HepG2 (cell line): ENCODE data around the gene ZDHHC7. TPM values are rescaled to one million over a fixed set of nuclear protein-coding genes. Genes with fewer than 3 reads are reported as not detected.

ENCODE experiments used
- BATF2 ChIP-seq: sonication (generic); formaldehyde crosslinking; IDR thresholded peaks from 2 replicates; pipeline ENCODE4 v1.8.0; 2022; ENCODE audit warnings: mild to moderate bottlenecking, missing genetic modification reagents, moderate library complexity
- CC2D1A ChIP-seq: sonication (generic); formaldehyde crosslinking; IDR thresholded peaks from 2 replicates; pipeline ENCODE4 v1.8.1; 2023; ENCODE audit warnings: mild to moderate bottlenecking, missing genetic modification reagents
- CERS6 ChIP-seq: sonication (generic); formaldehyde crosslinking; IDR thresholded peaks from 2 replicates; pipeline ENCODE4 v1.5.0; 2020; ENCODE audit warnings: missing genetic modification reagents
- HIVEP1 ChIP-seq: sonication (generic); formaldehyde crosslinking; IDR thresholded peaks from 2 replicates; pipeline ENCODE4 v1.4.0; 2020; ENCODE audit warnings: mild to moderate bottlenecking, missing genetic modification reagents
- ISX ChIP-seq: sonication (generic); formaldehyde crosslinking; conservative IDR thresholded peaks from 2 replicates; pipeline ENCODE4 v1.5.0; 2020; ENCODE audit warnings: missing genetic modification reagents
- KAT7 ChIP-seq: IDR thresholded peaks from 2 replicates; pipeline ENCODE4 v1.6.1; 2018; ENCODE audit warnings: borderline replicate concordance, missing compliant biosample characterization
- KMT2B ChIP-seq: IDR thresholded peaks from 2 replicates; pipeline ENCODE4 v1.6.1; 2016; ENCODE audit warnings: missing genetic modification reagents, missing compliant biosample characterization
- MAFF ChIP-seq: IDR thresholded peaks from 2 replicates; pipeline ENCODE4 v1.6.1; 2011; ENCODE audit warnings: low read depth, low read length, improper control_type of control experiment
- MBNL3 ChIP-seq: fragments of 250-450 bp; sonication (Bioruptor Pico); conservative IDR thresholded peaks from 2 replicates; pipeline ENCODE4 v1.8.0; 2022; ENCODE audit warnings: mild to moderate bottlenecking, inconsistent platforms
- MEIS2 ChIP-seq: sonication (generic); formaldehyde crosslinking; IDR thresholded peaks from 2 replicates; pipeline ENCODE4 v1.9.0; 2021; ENCODE audit warnings: mild to moderate bottlenecking, missing genetic modification reagents
- MIER2 ChIP-seq: IDR thresholded peaks from 2 replicates; pipeline ENCODE4 v1.6.1; 2016; ENCODE audit warnings: missing biosample characterization, missing genetic modification reagents
- NFYC ChIP-seq: IDR thresholded peaks from 2 replicates; pipeline ENCODE4 v1.6.1; 2016; ENCODE audit warnings: missing genetic modification reagents, missing compliant biosample characterization
- ZBTB37 ChIP-seq: sonication (generic); formaldehyde crosslinking; IDR thresholded peaks from 2 replicates; pipeline ENCODE4 v1.4.0; 2020; ENCODE audit warnings: mild to moderate bottlenecking, missing genetic modification reagents
- ZMYM2 ChIP-seq: sonication (generic); formaldehyde crosslinking; IDR thresholded peaks from 2 replicates; pipeline ENCODE4 v1.8.0; 2022; ENCODE audit warnings: mild to moderate bottlenecking, missing genetic modification reagents
- ZNF160 ChIP-seq: sonication (generic); formaldehyde crosslinking; IDR thresholded peaks from 2 replicates; pipeline ENCODE4 v1.8.0; 2022; ENCODE audit warnings: mild to moderate bottlenecking, inconsistent platforms, missing genetic modification reagents
- ZNF256 ChIP-seq: sonication (generic); formaldehyde crosslinking; conservative IDR thresholded peaks from 2 replicates; pipeline ENCODE4 v1.4.0; 2020; ENCODE audit warnings: missing genetic modification reagents
- ZNF317 ChIP-seq: sonication (generic); formaldehyde crosslinking; IDR thresholded peaks from 2 replicates; pipeline ENCODE4 v1.5.0; 2020; ENCODE audit warnings: mild to moderate bottlenecking, missing genetic modification reagents
- ZNF432 ChIP-seq: sonication (generic); formaldehyde crosslinking; IDR thresholded peaks from 2 replicates; pipeline ENCODE4 v1.5.0; 2020; ENCODE audit warnings: missing genetic modification reagents, mild to moderate bottlenecking, borderline replicate concordance
- ZNF549 ChIP-seq: sonication (generic); formaldehyde crosslinking; IDR thresholded peaks from 2 replicates; pipeline ENCODE4 v1.5.0; 2020; ENCODE audit warnings: missing genetic modification reagents
- ZNF567 ChIP-seq: sonication (generic); formaldehyde crosslinking; IDR thresholded peaks from 2 replicates; pipeline ENCODE4 v1.8.1; 2023; ENCODE audit warnings: mild to moderate bottlenecking, missing genetic modification reagents, borderline replicate concordance
- ZNF614 ChIP-seq: IDR thresholded peaks from 2 replicates; pipeline ENCODE4 v1.6.1; 2018; ENCODE audit warnings: missing biosample characterization, missing genetic modification reagents, inconsistent platforms, borderline replicate concordance
- ZNF615 ChIP-seq: sonication (generic); formaldehyde crosslinking; IDR thresholded peaks from 2 replicates; pipeline ENCODE4 v1.5.0; 2020; ENCODE audit warnings: mild to moderate bottlenecking, missing genetic modification reagents, borderline replicate concordance
- ZNF770 ChIP-seq: sonication (generic); formaldehyde crosslinking; IDR thresholded peaks from 2 replicates; pipeline ENCODE4 v1.5.0; 2020; ENCODE audit warnings: mild to moderate bottlenecking, missing genetic modification reagents
- polyA plus RNA-seq, 8 experiments: library from polyadenylated mRNA; depleted of rRNA in 3 of 8; stranded (reverse) in 7 of 8; unstranded in 1 of 8; fragments of >200 nt; fragmentation: Illumina TruSeq in 4 of 8; extraction: Trizol in 4 of 8; gene quantifications; 2 replicates each; pipeline versions ENCODE4 v1.2.1 to v1.2.3, GENCODE V29; 2011 to 2016; ENCODE audit warnings: low read depth in 4 of 8, missing spikeins in 1 of 8, mixed read lengths in 1 of 8; ENCODE audit not compliant: insufficient read depth in 1 of 8
- total RNA-seq, 5 experiments: library from RNA; depleted of rRNA; stranded (reverse); fragments of >200 nt; fragmentation: Illumina TruSeq; extraction: Trizol; gene quantifications; 2 replicates each; pipeline ENCODE4 v1.2.3, GENCODE V29; 2016; ENCODE audit warnings: low read depth in 1 of 5

ZDHHC7 gene
- total and polyA plus RNA-seq, 2 of the 13 experiments (the other 11 are each of a cell fraction or from before 2014, with no cell fraction given), result 46.8 to 67.6 TPM

- TF ChIP-seq ZNF432 (CRISPR knock-in tag), result no peak
- TF ChIP-seq ZMYM2 (CRISPR knock-in tag), result 0 out of 2 replicates have a peak, but pooled peaks have one; percentile 14
- TF ChIP-seq ISX (CRISPR knock-in tag), result no peak
- TF ChIP-seq CC2D1A (CRISPR knock-in tag), result no peak
- TF ChIP-seq ZNF770 (CRISPR knock-in tag), result peak; percentile 89
- peak; percentile 62; the same call in 1 of the 2 replicates for TF ChIP-seq HIVEP1 (CRISPR knock-in tag)
- TF ChIP-seq MEIS2 (CRISPR knock-in tag), result 0 out of 2 replicates have a peak, but pooled peaks have one; percentile 27
- no peak for TF ChIP-seq ZNF160 (CRISPR knock-in tag)
- TF ChIP-seq NFYC (CRISPR knock-in tag), result no peak
- no peak for TF ChIP-seq BATF2 (CRISPR knock-in tag)
- TF ChIP-seq KMT2B (CRISPR knock-in tag), result no peak
- no peak for TF ChIP-seq ZNF615 (CRISPR knock-in tag)
- TF ChIP-seq ZNF549 (CRISPR knock-in tag), result no peak
- TF ChIP-seq ZNF614 (CRISPR knock-in tag), result no peak
- no peak for TF ChIP-seq MAFF
- TF ChIP-seq KAT7 (CRISPR knock-in tag), result no peak; the same call in 1 of the 2 replicates
- peak; percentile 90; the same call in 1 of the 2 replicates for TF ChIP-seq ZNF317 (CRISPR knock-in tag)
- no peak for TF ChIP-seq CERS6 (CRISPR knock-in tag)
- TF ChIP-seq ZBTB37 (CRISPR knock-in tag), result 0 out of 2 replicates have a peak, but pooled peaks have one; percentile 22
- no peak for TF ChIP-seq ZNF256
- TF ChIP-seq ZNF567, result no peak
- no peak for TF ChIP-seq MIER2
- TF ChIP-seq MBNL3 (CRISPR knock-in tag), result no peak
These were observed 63.1 kb downstream of the ZDHHC7 start (continued) for GRCh38 chr16:84947996-84948850.
